ENCODE results near the gene DGKE.

GRCh38 chr17:56832446-56832845, 1.5 kb upstream of the DGKE start:
- TF ChIP-seq, protein P1, sequence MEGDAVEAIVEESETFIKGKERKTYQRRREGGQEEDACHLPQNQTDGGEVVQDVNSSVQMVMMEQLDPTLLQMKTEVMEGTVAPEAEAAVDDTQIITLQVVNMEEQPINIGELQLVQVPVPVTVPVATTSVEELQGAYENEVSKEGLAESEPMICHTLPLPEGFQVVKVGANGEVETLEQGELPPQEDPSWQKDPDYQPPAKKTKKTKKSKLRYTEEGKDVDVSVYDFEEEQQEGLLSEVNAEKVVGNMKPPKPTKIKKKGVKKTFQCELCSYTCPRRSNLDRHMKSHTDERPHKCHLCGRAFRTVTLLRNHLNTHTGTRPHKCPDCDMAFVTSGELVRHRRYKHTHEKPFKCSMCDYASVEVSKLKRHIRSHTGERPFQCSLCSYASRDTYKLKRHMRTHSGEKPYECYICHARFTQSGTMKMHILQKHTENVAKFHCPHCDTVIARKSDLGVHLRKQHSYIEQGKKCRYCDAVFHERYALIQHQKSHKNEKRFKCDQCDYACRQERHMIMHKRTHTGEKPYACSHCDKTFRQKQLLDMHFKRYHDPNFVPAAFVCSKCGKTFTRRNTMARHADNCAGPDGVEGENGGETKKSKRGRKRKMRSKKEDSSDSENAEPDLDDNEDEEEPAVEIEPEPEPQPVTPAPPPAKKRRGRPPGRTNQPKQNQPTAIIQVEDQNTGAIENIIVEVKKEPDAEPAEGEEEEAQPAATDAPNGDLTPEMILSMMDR (IDR thresholded peaks at IDR 0.05; ENCODE audit: low read length) = no peak
- TF ChIP-seq EZH2 (optimal IDR thresholded peaks at IDR 0.05; ENCODE audit: low read depth, low read length) (no peak), EZH2phosphoT487 (IDR thresholded peaks at IDR 0.05; ENCODE audit: low read length) (no peak)

Data from MM.1S (cell line).